ENCODE results near the gene NPTX1.
"Not testable (repeated sequence)": the region's sequence is repeated elsewhere in the genome, so short reads cannot be mapped to it uniquely, and the experiment has no call there.

The NPTX1 gene

GRCh38 chr17:80475910-80476876, at the start of gene NPTX1:
NPTX1 (minus strand) TSS chr17:80476607; CDS start chr17:80476446, 161 bp downstream.
- no peak for DNase-seq

DNA sequence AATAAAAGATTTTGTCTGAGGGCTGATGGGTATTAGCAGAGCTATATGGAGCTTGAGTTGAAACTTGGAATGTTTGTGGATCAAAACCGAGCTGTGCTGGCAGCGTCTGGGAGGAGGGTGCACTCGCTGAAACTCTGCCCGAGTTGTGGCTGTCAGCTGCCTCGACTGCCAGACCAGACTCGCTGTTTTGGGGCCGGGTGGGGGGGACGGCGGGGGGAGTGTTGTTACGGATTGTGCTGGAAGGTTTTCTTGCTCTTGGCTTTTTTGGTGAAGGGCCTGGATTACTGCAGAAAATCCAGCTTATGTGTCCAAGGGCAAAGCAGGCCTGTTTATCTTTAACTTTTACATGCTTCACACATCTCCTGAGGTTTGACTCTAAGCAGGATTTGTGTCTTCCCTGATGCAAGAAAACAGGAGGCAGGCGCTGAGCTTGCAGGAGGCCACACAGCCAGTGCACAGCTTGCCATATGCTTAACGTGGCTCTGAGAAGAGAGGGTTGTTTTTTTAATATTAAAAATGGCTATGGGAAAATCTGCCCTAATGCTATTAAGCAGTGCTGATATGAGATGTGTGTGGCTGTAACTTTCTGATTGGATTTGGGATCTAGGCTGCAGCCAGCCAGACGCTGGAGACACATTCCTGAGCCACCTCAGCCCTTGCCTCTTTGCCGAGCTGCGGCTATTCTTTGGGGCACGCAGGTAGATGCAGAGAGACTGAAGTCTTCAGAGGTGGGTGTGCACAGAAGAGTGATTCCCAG, 47.7 kb upstream of the NPTX1 start:
- DNase-seq, result no peak

DNA sequence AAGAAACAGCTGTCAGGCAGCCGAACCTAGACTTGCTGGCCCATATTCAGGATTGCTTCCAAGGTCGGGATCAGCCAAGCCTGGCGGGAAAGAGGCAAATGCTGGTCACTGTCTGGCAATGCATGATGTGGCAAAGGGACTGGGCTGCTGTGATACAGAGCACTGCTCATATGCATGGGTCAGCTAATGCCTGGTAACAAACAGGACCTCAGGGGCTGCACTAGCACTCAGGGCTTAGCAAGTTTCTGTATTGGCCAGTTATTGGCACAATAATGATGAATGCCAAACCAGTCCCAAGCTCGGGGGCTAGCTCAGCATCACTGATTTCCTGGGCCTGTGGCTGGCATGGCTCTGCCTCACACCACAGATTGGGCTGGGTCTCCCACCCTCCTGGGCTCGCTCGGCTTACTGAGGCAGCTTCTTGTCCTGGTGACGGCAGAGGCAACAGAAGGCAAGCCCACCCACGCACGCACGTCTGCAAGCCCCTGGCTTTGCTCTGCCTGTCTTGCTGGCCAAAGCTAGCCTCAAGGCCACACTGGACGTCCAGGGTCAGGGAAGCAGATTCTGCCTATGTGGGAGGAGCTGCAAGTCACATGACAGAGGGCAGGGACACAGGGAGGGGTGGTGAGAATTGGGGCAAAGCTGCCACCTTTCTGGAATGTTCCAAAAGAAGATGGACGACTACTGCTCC, 46.8 kb upstream of the NPTX1 start:
- no peak for DNase-seq

GRCh38 chr17:80520810-80521455, 44.5 kb upstream of the NPTX1 start:
- DNase-seq, result no peak

DNA sequence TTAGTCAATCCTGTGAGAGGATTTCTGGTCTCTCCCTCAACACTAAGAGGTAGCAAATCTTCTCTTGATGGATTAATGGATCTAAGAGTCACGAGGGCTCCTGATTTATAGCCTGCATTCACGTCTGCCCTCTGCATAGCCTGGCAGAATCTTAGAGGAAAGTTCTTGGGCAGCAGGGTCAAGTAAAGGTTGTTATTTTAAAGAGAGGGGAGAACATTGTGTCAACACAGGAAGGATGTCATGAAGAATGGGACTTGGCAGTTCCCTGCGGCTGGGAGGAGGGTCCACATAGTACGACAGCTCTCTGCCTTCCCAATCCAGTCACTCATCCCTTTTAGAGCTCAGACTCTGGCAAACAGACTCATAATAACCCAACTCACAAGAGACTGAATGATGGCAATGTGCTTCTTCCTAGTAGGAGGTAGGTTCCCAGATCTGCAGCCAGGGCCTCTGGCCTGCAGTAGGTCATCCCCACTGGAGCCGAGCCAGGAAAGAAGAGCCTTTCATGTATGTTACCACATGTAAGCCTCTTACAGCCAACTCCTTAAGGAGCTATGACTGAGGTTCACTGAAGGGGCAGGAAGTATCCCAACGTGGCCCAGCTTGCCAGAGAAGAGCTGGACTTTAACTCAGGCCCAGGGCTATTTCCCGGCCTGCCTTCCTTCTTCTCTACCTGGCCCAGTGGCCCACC, 42.8 kb upstream of the NPTX1 start:
- no peak for DNase-seq

DNA sequence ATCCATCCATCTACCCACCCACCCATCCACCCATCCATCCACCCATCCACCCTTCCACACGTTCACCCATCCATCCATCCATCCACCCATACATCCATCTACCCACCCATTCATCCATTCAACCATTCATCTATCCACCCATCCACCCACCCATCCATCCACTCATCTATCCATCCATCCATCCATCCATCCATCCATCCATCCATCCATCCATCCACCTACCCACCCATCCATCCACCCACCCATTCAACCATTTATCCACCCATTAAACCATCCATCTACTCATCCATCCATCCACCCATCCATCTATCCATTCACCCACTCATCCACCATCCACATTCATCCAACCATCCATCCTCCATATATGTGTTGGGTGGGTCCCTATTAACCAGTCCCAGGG, 42.0 kb upstream of the NPTX1 start:
- DNase-seq, result no peak

DNA sequence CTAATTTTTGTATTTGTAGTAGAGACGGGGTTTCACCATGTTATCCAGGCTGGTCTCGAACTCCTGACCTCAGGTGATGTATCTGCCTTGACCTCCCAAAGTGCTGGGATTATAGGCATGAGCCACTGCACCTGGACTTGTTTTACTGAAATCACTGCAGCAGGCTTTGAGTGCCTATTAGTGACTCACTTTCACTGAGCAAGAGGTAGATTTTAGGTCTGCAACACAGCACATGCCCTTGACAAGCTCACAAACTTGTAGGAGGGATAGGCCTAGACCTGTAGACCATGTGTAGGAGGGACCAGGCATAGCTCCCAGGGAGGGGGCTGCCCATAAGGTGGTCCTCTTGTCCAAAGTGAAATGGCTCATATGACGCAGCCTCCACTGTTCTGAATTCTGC, 41.2 kb upstream of the NPTX1 start:
- DNase-seq, result no peak

- DNase-seq, result no peak
These were observed 39.9 kb upstream of the NPTX1 start for GRCh38 chr17:80516171-80516932.

- DNase-seq, result no peak
These were observed 37.5 kb upstream of the NPTX1 start for GRCh38 chr17:80513892-80514291.

GRCh38 chr17:80513201-80513600, 36.8 kb upstream of the NPTX1 start:
- no peak for DNase-seq

- no peak for DNase-seq
These were observed 35.8 kb upstream of the NPTX1 start for GRCh38 chr17:80512233-80512632.

DNA sequence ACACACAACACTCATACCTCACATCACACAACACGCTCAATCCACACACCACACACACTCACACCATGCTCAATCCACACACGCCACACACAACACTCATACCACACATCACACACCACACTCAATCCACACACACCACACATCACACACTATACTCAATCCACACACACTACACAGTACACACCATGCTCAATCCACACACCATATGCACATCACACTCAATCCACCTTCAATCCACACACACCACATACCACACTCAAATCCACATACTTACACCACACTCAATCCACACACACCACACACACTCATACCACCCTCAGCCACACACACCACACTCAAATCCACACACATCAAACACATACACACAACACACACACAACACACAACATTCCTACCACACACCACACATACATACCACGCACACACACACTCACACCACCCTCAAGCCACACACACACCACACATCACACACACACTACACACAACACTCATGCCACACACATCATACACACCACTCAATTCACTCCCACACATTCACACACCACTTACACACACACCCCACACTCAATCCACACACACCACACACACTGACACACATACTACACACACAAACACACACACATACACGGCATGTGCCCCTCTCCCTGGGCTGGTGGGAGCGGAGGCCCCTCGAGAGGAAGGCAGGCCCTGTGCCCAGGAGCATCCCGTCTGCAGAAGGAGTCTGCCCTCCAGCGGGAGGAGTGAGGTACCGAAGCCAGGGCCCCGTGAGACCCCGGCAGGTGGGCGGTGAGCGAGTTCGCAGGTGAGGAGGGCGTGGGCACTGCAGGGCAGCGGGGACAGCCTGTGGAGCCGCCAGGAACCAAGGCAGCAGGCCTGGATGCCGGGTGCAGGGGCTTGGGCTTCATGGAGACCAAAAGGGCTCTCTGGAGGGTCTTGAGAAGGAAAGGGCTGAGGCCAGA, 35.1 kb upstream of the NPTX1 start:
- DNase-seq, result no peak

DNA sequence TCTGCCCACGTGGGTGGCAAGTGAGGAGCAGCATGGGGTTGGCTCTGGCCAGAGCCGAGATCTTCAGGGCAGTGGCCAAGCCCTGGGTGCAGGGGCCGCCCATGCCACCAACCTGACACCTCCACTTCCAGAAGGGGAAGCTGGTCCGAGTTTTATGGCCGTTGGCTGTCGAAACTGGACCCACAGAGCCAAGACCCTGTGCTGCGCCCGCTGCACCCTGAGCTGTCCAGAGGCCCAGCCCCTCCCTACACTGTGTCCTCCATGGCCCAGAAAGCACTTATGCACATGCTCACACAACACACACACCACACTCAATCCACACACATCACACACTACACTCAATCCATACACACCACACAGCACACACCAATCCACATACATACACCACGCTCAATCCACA, 34.4 kb upstream of the NPTX1 start:
- no peak for DNase-seq

GRCh38 chr17:80510132-80510531, 33.7 kb upstream of the NPTX1 start:
- DNase-seq, result no peak

- no peak for DNase-seq
These were observed 32.9 kb upstream of the NPTX1 start for GRCh38 chr17:80509311-80509710.

- no peak for DNase-seq
These were observed 31.6 kb upstream of the NPTX1 start for GRCh38 chr17:80507965-80508364.

DNA sequence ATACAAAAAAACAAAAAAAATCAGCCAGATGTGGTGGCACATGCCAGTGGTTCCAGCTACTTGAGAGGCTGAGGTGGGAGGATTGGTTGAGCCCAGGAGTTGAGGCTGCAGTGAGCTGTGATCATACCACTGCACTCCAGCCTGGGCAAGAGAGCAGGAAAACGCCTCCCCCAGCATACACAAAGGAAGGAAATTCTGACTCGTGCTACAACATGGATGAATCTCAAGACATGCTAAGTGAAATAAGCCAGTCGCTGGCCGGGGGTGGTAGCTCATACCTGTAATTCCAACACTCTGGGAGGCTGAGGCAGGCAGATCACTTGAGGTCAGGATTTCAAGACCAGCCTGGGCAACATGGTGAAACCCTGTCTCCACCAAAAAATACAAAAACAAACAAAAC, 30.8 kb upstream of the NPTX1 start:
- not testable (repeated sequence) for DNase-seq

DNA sequence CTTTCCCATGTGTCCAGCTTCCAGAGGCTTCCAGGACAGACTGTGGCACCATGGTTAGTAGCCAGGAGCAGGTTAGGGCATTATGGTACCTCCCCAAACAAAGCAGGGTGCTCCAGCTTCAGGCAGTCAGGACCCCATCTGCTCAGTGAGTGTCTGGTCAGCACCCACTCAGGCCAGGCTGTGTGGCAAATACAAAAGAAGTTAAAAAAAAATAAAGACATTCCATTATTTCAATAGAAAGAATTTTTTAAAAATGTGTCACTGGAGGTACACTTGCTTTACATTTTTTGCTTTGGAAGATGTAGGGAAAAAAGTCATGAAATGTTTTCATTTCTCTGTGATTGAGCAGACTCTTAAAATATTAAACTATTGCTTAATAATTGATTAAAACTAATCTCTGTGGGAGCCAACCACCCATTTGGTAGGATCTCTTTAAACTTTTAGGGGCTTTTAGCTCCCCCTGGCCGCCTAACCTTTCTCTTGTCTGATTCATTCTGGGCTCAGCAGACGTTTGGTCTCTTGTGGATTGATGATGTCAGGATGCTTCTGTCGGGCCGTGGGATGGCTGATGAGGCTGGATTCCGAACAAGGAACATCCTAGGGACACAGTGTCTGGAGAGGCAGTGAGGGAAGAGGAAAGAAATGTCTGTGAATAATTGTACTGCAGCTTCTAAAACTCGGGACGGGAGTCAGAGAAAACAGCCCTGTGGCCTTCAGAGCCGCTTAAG, 28.4 kb upstream of the NPTX1 start:
- no peak for DNase-seq

DNA sequence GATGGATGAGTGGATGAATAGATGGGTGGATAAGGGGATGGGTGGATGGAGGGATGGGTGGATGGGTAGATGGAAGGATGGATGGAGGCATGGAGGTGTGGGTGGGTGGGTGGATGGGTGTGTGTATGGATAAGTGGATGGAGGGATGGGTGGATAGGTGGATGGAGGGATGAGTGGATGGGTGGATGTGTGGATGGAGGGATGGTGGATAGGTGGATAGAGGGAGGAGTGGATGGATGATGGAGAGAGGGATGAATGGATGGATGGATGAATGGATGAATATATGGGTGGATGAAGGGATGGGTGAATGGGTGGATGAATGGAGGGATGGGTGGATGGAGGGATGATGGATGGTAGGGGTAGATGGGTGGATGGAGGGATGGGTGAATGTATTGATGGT, 27.5 kb upstream of the NPTX1 start:
- no peak for DNase-seq

GRCh38 chr17:80503031-80503430, 26.6 kb upstream of the NPTX1 start:
- DNase-seq, result no peak

All from stimulated activated naive CD4-positive, alpha-beta T cell treated with Interleukin-2 at 50 U/mL for 16 hours (primary cell).